ENCODE results near the gene NMNAT1. TPM values are rescaled to one million over a fixed set of nuclear protein-coding genes. Genes with fewer than 3 reads are reported as not detected.
"Not testable (repeated sequence)": the region's sequence is repeated elsewhere in the genome, so short reads cannot be mapped to it uniquely, and the experiment has no call there.

Gene NMNAT1
- total RNA-seq, 6 experiments from 2014 or later, result 12.9 to 16.0 (median 14.8) TPM

- Mint-ChIP-seq H3K27me3 (ENCODE audit: insufficient read depth) (peaks cover 1% of the 10 kb centered on the region; the same call in 1 of the 2 replicates), H3K36me3 (ENCODE audit: low read depth) (no peaks in the 10 kb centered on the region), H3K4me3 (no peak overlapping the region), H3K27ac (no peak overlapping the region), H3K4me1 (ENCODE audit: low read depth) (peaks cover 27% of the 10 kb centered on the region), H3K9me3 (no peaks in the 10 kb centered on the region)
- DNase-seq, result no peak
- no peak for TF ChIP-seq CTCF (IDR thresholded peaks at IDR 0.05)
These were observed 79.4 kb downstream of the NMNAT1 start for GRCh38 chr1:10022656-10023055.

- Mint-ChIP-seq H3K4me3 (no peak overlapping the region), H3K36me3 (ENCODE audit: low read depth) (no peaks in the 10 kb centered on the region), H3K9me3 (no peaks in the 10 kb centered on the region), H3K4me1 (ENCODE audit: low read depth) (peaks cover 20% of the 10 kb centered on the region), H3K27ac (no peak overlapping the region), H3K27me3 (ENCODE audit: insufficient read depth) (peaks cover 1% of the 10 kb centered on the region; the same call in 1 of the 2 replicates)
- no peak for DNase-seq
- no peak for TF ChIP-seq CTCF (IDR thresholded peaks at IDR 0.05)
These were observed 82.1 kb downstream of the NMNAT1 start for GRCh38 chr1:10025354-10025753.

- H3K27ac Mint-ChIP-seq, result no peak overlapping the region
- H3K9me3 Mint-ChIP-seq, result no peaks in the 10 kb centered on the region
- no peaks in the 10 kb centered on the region for H3K36me3 Mint-ChIP-seq (ENCODE audit: low read depth)
- H3K27me3 Mint-ChIP-seq (ENCODE audit: insufficient read depth), result no peaks in the 10 kb centered on the region; the same call in 1 of the 2 replicates
- no peak for DNase-seq
- H3K4me3 Mint-ChIP-seq, result no peak overlapping the region
- no peak for TF ChIP-seq CTCF (IDR thresholded peaks at IDR 0.05)
- peaks cover 27% of the 10 kb centered on the region for H3K4me1 Mint-ChIP-seq (ENCODE audit: low read depth)
These were observed 83.8 kb downstream of the NMNAT1 start for GRCh38 chr1:10027027-10027426.

- not testable (repeated sequence) for DNase-seq; H3K27ac Mint-ChIP-seq; H3K9me3 Mint-ChIP-seq; H3K27me3 Mint-ChIP-seq (ENCODE audit: insufficient read depth); H3K4me3 Mint-ChIP-seq; H3K36me3 Mint-ChIP-seq (ENCODE audit: low read depth)
- peaks cover 31% of the 10 kb centered on the region for H3K4me1 Mint-ChIP-seq (ENCODE audit: low read depth)
These were observed 85.8 kb downstream of the NMNAT1 start for GRCh38 chr1:10028956-10029500.

- DNase-seq, result peak; percentile 83
- H3K4me1 Mint-ChIP-seq (ENCODE audit: low read depth), result peaks cover 43% of the 10 kb centered on the region
- TF ChIP-seq CTCF (IDR thresholded peaks at IDR 0.05), result no peak
- no peaks in the 10 kb centered on the region for H3K36me3 Mint-ChIP-seq (ENCODE audit: low read depth)
- H3K4me3 Mint-ChIP-seq, result no peak overlapping the region
- H3K27ac Mint-ChIP-seq, result peak overlapping the region; percentile 45
- no peaks in the 10 kb centered on the region; the same call in 1 of the 2 replicates for H3K27me3 Mint-ChIP-seq (ENCODE audit: insufficient read depth)
- H3K9me3 Mint-ChIP-seq, result no peaks in the 10 kb centered on the region
These were observed 88.2 kb downstream of the NMNAT1 start for GRCh38 chr1:10031461-10031860.

- Mint-ChIP-seq H3K36me3 (ENCODE audit: low read depth) (no peaks in the 10 kb centered on the region), H3K27me3 (ENCODE audit: insufficient read depth) (no peaks in the 10 kb centered on the region; the same call in 1 of the 2 replicates), H3K27ac (peak within 1 kb of the TSS; percentile 96), H3K4me1 (ENCODE audit: low read depth) (peaks cover 43% of the 10 kb centered on the region), H3K9me3 (no peaks in the 10 kb centered on the region), H3K4me3 (peak within 1 kb of the TSS; percentile 96)
- peak; percentile 95 for DNase-seq
- TF ChIP-seq CTCF (IDR thresholded peaks at IDR 0.05), result peak; percentile 93
These were observed 89.5 kb downstream of the NMNAT1 start, which contains the start of gene UBE4B for GRCh38 chr1:10032590-10033358. UBE4B (plus strand) TSS chr1:10032958; CDS start chr1:10033671, 713 bp downstream.

Data from HFFc6 (cell line).